H1 (cell line): Measurements from ENCODE around the gene LRP1. TPM values are rescaled to one million over a fixed set of nuclear protein-coding genes. Genes with fewer than 3 reads are reported as not detected.

Experiments used
- CTCF ChIA-PET: fragments of 300-600 bp; sonication (Branson Sonifier 250); formaldehyde crosslinking; loops from one replicate; lab custom pipeline; 2021; ENCODE audit not compliant: partially characterized antibody; lab: Charles Lee
- POLR2A ChIA-PET: fragments of 300-600 bp; sonication (Branson Sonifier 250); formaldehyde crosslinking; loops from one replicate; lab custom pipeline; 2021; ENCODE audit warnings: inconsistent platforms; ENCODE audit not compliant: partially characterized antibody; lab: Charles Lee
- DNase-seq, 2 experiments: peaks; one replicate each; pipeline versions ENCODE4 v3.0.0 to v3.0.0-alpha.2; 2010 to 2022; ENCODE audit warnings: low spot score in 2 of 2, low read depth in 1 of 2, mixed read lengths in 1 of 2
- FAIRE-seq: peaks from 2 replicates; lab custom pipeline; 2011; peaks lifted over from hg19 to GRCh38; lab: Jason Lieb, UNC
- H2AFZ ChIP-seq: 2 replicates; pipeline ENCODE4 v1.8.1; 2012; ENCODE audit warnings: low read length, inconsistent platforms
- H2AK5ac ChIP-seq: 2 replicates; pipeline ENCODE4 v1.6.1; 2013; ENCODE audit warnings: low read depth, low read length
- H2BK120ac ChIP-seq: replicated peaks from 2 replicates; pipeline ENCODE3; 2013; ENCODE audit warnings: low read depth, low read length, inconsistent platforms
- H2BK12ac ChIP-seq: 2 replicates; pipeline ENCODE4 v1.6.1; 2013; ENCODE audit warnings: low read depth, low read length
- H2BK15ac ChIP-seq: 2 replicates; pipeline ENCODE4 v1.6.1; 2013; ENCODE audit warnings: low read length
- H2BK20ac ChIP-seq: 2 replicates; pipeline ENCODE4 v1.6.1; 2013; ENCODE audit warnings: low read length
- H2BK5ac ChIP-seq: 2 replicates; pipeline ENCODE4 v1.6.1; 2013; ENCODE audit warnings: low read depth, low read length
- H3K14ac ChIP-seq: 2 replicates; pipeline ENCODE4 v1.6.1; 2013; ENCODE audit warnings: inconsistent platforms; ENCODE audit not compliant: insufficient read length
- H3K18ac ChIP-seq: 2 replicates; pipeline ENCODE4 v1.6.1; 2013; ENCODE audit warnings: low read length; ENCODE audit errors: extremely low read depth
- H3K23ac ChIP-seq: 2 replicates; pipeline ENCODE4 v1.6.1; 2013; ENCODE audit warnings: inconsistent platforms; ENCODE audit not compliant: insufficient read length
- H3K23me2 ChIP-seq: 2 replicates; pipeline ENCODE4 v1.6.1; 2013; ENCODE audit warnings: low read depth, low read length
- H3K27ac ChIP-seq: 2 replicates; pipeline ENCODE4 v1.6.1; 2011; ENCODE audit warnings: low read depth, low read length, inconsistent platforms
- H3K27me3 ChIP-seq, 4 experiments: replicated peaks in 1 of 4; 1 replicate in 1 of 4; 2 replicates in 3 of 4; pipeline versions ENCODE4 v1.6.1 to v1.8.1; 2011 to 2013; ENCODE audit warnings: low read length in 3 of 4, mild to moderate bottlenecking in 3 of 4, inconsistent platforms in 2 of 4, mixed read lengths in 2 of 4, moderate library complexity in 1 of 4; ENCODE audit not compliant: control insufficient read depth in 3 of 4, insufficient read depth in 3 of 4; ENCODE audit errors: extremely low read depth in 1 of 4
- H3K36me3 ChIP-seq, 4 experiments: 2 replicates each; pipeline versions ENCODE4 v1.6.1 to v1.8.1; 2011 to 2013; ENCODE audit warnings: mild to moderate bottlenecking in 4 of 4, low read length in 3 of 4, moderate library complexity in 2 of 4, control low read depth in 1 of 4, inconsistent platforms in 1 of 4; ENCODE audit not compliant: insufficient read depth in 4 of 4, control insufficient read depth in 2 of 4
- H3K4ac ChIP-seq: replicated peaks from 2 replicates; pipeline ENCODE3; 2013; ENCODE audit warnings: low read length, low read depth, mixed read lengths, inconsistent platforms; ENCODE audit not compliant: insufficient read length
- H3K4me1 ChIP-seq, 4 experiments: replicated peaks in 1 of 4; 1 replicate in 1 of 4; 2 replicates in 3 of 4; pipeline versions ENCODE4 v1.6.1 to v1.8.1; 2011 to 2013; ENCODE audit warnings: low read length in 3 of 4, inconsistent platforms in 2 of 4, mixed read lengths in 1 of 4; ENCODE audit not compliant: insufficient read depth in 4 of 4, control insufficient read depth in 3 of 4
- H3K4me2 ChIP-seq, 2 experiments: 2 replicates each; pipeline versions ENCODE4 v1.6.1 to v1.8.1; 2011 to 2013; ENCODE audit warnings: low read depth in 2 of 2, low read length in 2 of 2, control low read depth in 1 of 2, inconsistent platforms in 1 of 2, mild to moderate bottlenecking in 1 of 2; ENCODE audit not compliant: insufficient read depth in 1 of 2
- H3K4me3 ChIP-seq, 4 experiments: fragments of 200-600, 300-600 bp in 1 of 4; sonication (generic), shearing (Covaris generic), sonication (Bioruptor Twin) in 1 of 4; 2 replicates each; pipeline versions ENCODE4 v1.5.1 to v1.8.1; 2011 to 2016; ENCODE audit warnings: low read length in 4 of 4, low read depth in 3 of 4, control low read depth in 2 of 4, inconsistent platforms in 2 of 4, mild to moderate bottlenecking in 2 of 4, mixed read lengths in 1 of 4, moderate library complexity in 1 of 4; ENCODE audit not compliant: insufficient read depth in 2 of 4; ENCODE audit errors: extremely low read depth in 1 of 4
- H3K56ac ChIP-seq: replicated peaks from 2 replicates; pipeline ENCODE3; 2013; ENCODE audit warnings: low read depth, mild to moderate bottlenecking, mixed read lengths, low read length, inconsistent platforms; ENCODE audit not compliant: insufficient read length
- H3K79me1 ChIP-seq: 2 replicates; pipeline ENCODE4 v1.6.1; 2013; ENCODE audit warnings: low read depth, low read length, control low read depth
- H3K79me2 ChIP-seq, 2 experiments: 2 replicates each; pipeline versions ENCODE4 v1.6.1 to v1.8.1; 2012 to 2013; ENCODE audit warnings: low read length in 2 of 2, mild to moderate bottlenecking in 2 of 2, inconsistent platforms in 1 of 2; ENCODE audit not compliant: insufficient read depth in 2 of 2, control insufficient read depth in 1 of 2
- H3K9ac ChIP-seq, 4 experiments: replicated peaks in 1 of 4; 1 replicate in 1 of 4; 2 replicates in 3 of 4; pipeline versions ENCODE4 v1.6.1 to v1.8.1; 2011 to 2013; ENCODE audit warnings: low read depth in 3 of 4, low read length in 3 of 4, control low read depth in 2 of 4, mild to moderate bottlenecking in 2 of 4, moderate library complexity in 2 of 4, inconsistent platforms in 1 of 4; ENCODE audit errors: extremely low read depth in 1 of 4
- H3K9me3 ChIP-seq, 2 experiments: 2 replicates each; pipeline versions ENCODE4 v1.6.1 to v1.8.1; 2012 to 2013; ENCODE audit warnings: mild to moderate bottlenecking in 2 of 2, moderate library complexity in 2 of 2, control low read depth in 1 of 2, inconsistent platforms in 1 of 2, low read depth in 1 of 2, low read length in 1 of 2, mixed read lengths in 1 of 2; ENCODE audit not compliant: insufficient read depth in 2 of 2
- H4K20me1 ChIP-seq, 2 experiments: replicated peaks in 1 of 2; 2 replicates each; pipeline versions ENCODE3 to v1.8.1; 2011 to 2013; ENCODE audit warnings: inconsistent platforms in 2 of 2, low read length in 2 of 2, mild to moderate bottlenecking in 1 of 2; ENCODE audit not compliant: insufficient read depth in 2 of 2, control insufficient read depth in 1 of 2
- H4K5ac ChIP-seq: 2 replicates; pipeline ENCODE4 v1.6.1; 2013; ENCODE audit warnings: low read length, low read depth, mixed read lengths, inconsistent platforms; ENCODE audit not compliant: insufficient read length
- H4K8ac ChIP-seq: 2 replicates; pipeline ENCODE4 v1.8.0; 2013; ENCODE audit warnings: mild to moderate bottlenecking, moderate library complexity, low read length, inconsistent platforms; ENCODE audit not compliant: insufficient read depth; ENCODE audit errors: extremely low read depth
- H4K91ac ChIP-seq: replicated peaks from 2 replicates; pipeline ENCODE3; 2013; ENCODE audit warnings: low read length, mixed read lengths, inconsistent platforms; ENCODE audit not compliant: insufficient read length
- CBX8 ChIP-seq: fragments of 300-800, 300-1000 bp; sonication (generic); IDR thresholded peaks from 2 replicates; pipeline ENCODE4 v1.7.1; 2016; ENCODE audit warnings: low read depth, low read length, borderline replicate concordance
- EGR1 ChIP-seq: IDR thresholded peaks from 2 replicates; pipeline ENCODE4 v1.6.1; 2011; ENCODE audit warnings: low read depth, low read length, borderline replicate concordance
- FOSL1 ChIP-seq: IDR thresholded peaks from 2 replicates; pipeline ENCODE4 v1.6.1; 2011; ENCODE audit warnings: mild to moderate bottlenecking, low read depth, low read length, moderate library complexity; ENCODE audit not compliant: insufficient read depth
- JUN ChIP-seq: IDR thresholded peaks from 2 replicates; pipeline ENCODE4 v1.6.1; 2011; ENCODE audit warnings: low read depth, mild to moderate bottlenecking, improper control_type of control experiment, low read length
- KDM1A ChIP-seq: fragments of 200-600, 300-600 bp; sonication (generic); IDR thresholded peaks from 2 replicates; pipeline ENCODE4 v1.7.1; 2016; ENCODE audit warnings: mild to moderate bottlenecking, low read length, borderline replicate concordance
- NRF1 ChIP-seq: IDR thresholded peaks from 2 replicates; pipeline ENCODE4 v1.6.1; 2011; ENCODE audit warnings: mild to moderate bottlenecking, low read depth, low read length, improper control_type of control experiment
- PHF8 ChIP-seq: fragments of 200-600 bp; sonication (generic); conservative IDR thresholded peaks from 2 replicates; pipeline ENCODE4 v1.7.1; 2012; ENCODE audit warnings: low read depth, mild to moderate bottlenecking, inconsistent platforms, low read length, moderate library complexity
- RXRA ChIP-seq: IDR thresholded peaks from 2 replicates; pipeline ENCODE4 v1.6.1; 2011; ENCODE audit warnings: low read depth, mild to moderate bottlenecking, low read length, moderate library complexity; ENCODE audit not compliant: insufficient read depth
- SAP30 ChIP-seq: fragments of 300-600 bp; sonication (generic); IDR thresholded peaks from 2 replicates; pipeline ENCODE4 v1.7.1; 2012; ENCODE audit warnings: low read length, moderate library complexity, mild to moderate bottlenecking, inconsistent platforms; ENCODE audit not compliant: insufficient read depth, insufficient replicate concordance
- SP4 ChIP-seq: IDR thresholded peaks from 2 replicates; pipeline ENCODE4 v1.6.1; 2012; ENCODE audit warnings: low read length, inconsistent platforms
- TAF7 ChIP-seq: optimal IDR thresholded peaks from 2 replicates; pipeline ENCODE3; 2011; ENCODE audit warnings: low read depth, mild to moderate bottlenecking, inconsistent platforms, low read length, moderate library complexity, borderline replicate concordance
- TCF12 ChIP-seq: IDR thresholded peaks from 2 replicates; pipeline ENCODE4 v1.6.1; 2011; ENCODE audit warnings: low read depth, mild to moderate bottlenecking, low read length
- WGBS, 2 experiments: shearing (Covaris generic) in 1 of 2; methylation state at CpG; one replicate each; pipeline versions ENCODE4 v1.1.6 to v1.1.7; 2013 to 2015; ENCODE audit warnings: low lambda C conversion rate in 2 of 2, mixed read lengths in 2 of 2, inconsistent platforms in 1 of 2, low coverage in 1 of 2, missing lambda C conversion rate in 1 of 2; ENCODE audit not compliant: insufficient replicate concordance in 2 of 2, insufficient coverage in 1 of 2, insufficient read length in 1 of 2; ENCODE audit errors: extremely low coverage in 1 of 2, missing lambda C conversion rate in 1 of 2; 5-methylcytosine and 5-hydroxymethylcytosine counted together
- polyA plus RNA-seq, 7 experiments: library from polyadenylated mRNA; depleted of rRNA in 3 of 7; stranded (reverse) in 5 of 7; unstranded in 2 of 7; fragments of >200 nt in 5 of 7; fragments of 200-250 nt in 2 of 7; gene quantifications; 1 replicate in 5 of 7; 2 replicates in 1 of 7; 4 replicates in 1 of 7; pipeline versions ENCODE4 v1.2.1 to v1.2.3, GENCODE V29; 2011 to 2013; ENCODE audit warnings: missing spikeins in 2 of 7, mixed read lengths in 2 of 7
- total RNA-seq: library from RNA; stranded (reverse); fragmentation: NEBNext Ultra II Directional; extraction: Animal tissue kit (Norgen Biotek cat#: 25700); gene quantifications from 2 replicates; pipeline ENCODE4 v1.2.1, GENCODE V29; 2021

Gene LRP1
- total and polyA plus RNA-seq, 2 of the 8 experiments (the other 6 are each of a cell fraction or from before 2014, with no cell fraction given) = 35.3 to 92.5 TPM

GRCh38 chr12:57213058-57213715 is 84.9 kb downstream of the LRP1 start:
- 4% methylated on average over 10 of the region's 16 CpGs; no CpG with 5 or more reads in 1 of the 2 experiments for WGBS, 2 experiments
- no peak for FAIRE-seq
- no peak for TF ChIP-seq EGR1
- no peak for TF ChIP-seq RXRA
- TF ChIP-seq TAF7 = no peak
- TF ChIP-seq CBX8 = no peak
- TF ChIP-seq JUN = no peak
- no peak for TF ChIP-seq PHF8
- TF ChIP-seq SAP30 = no peak
- no peak for TF ChIP-seq TCF12
- TF ChIP-seq SP4 = no peak
- TF ChIP-seq KDM1A = no peak
- TF ChIP-seq NRF1 = no peak
- no peak for TF ChIP-seq FOSL1

More at GRCh38 chr12:57213058-57213715, 84.9 kb downstream of the LRP1 start:
- H4K20me1 ChIP-seq = peaks cover 9 to 20% of the 10 kb centered on the region in 2 experiments
- H3K79me2 ChIP-seq = no peaks in the 10 kb centered on the region
- no peak overlapping the region for H3K27ac ChIP-seq
- H3K9ac ChIP-seq = no peak overlapping the region
- CTCF ChIA-PET = interaction anchor here (0.6 to 10.1 kb wide), 39 partner anchors 10 to 486 kb away, joined by 3 to 726 read pairs (median 4); partner anchors contain the start of genes LRP1, SHMT2, STAC3 and STAT6
- no peak overlapping the region for H2AK5ac ChIP-seq
- H2BK5ac ChIP-seq = no peak overlapping the region
- no peaks in the 10 kb centered on the region for H3K79me1 ChIP-seq
- H3K18ac ChIP-seq = no peak overlapping the region
- H3K4me2 ChIP-seq = peak overlapping the region; percentile 2 to 47
- H2BK12ac ChIP-seq = no peak overlapping the region
- peaks cover 9 to 35% (median 25%) of the 10 kb centered on the region in 4 experiments for H3K4me1 ChIP-seq
- 0 out of 2 replicates have a peak overlapping the region, but pooled peaks have one; percentile 88 for H2BK15ac ChIP-seq
- peaks cover 5 to 36% (median 21%) of the 10 kb centered on the region in 4 experiments; a peak in 7 of 8 replicates for H3K36me3 ChIP-seq
- peaks cover 7% of the 10 kb centered on the region; the same call in 1 of the 2 replicates for H3K23me2 ChIP-seq
- H3K23ac ChIP-seq = no peak overlapping the region
- H4K91ac ChIP-seq = no peak overlapping the region
- no peak overlapping the region for H3K56ac ChIP-seq
- no peaks in the 10 kb centered on the region for H3K9me3 ChIP-seq
- no peak overlapping the region for H2BK120ac ChIP-seq
- DNase-seq = peak in 1 of 2 experiments; percentile 92
- peak overlapping the region; percentile 41; the same call in 1 of the 2 replicates for H4K8ac ChIP-seq
- H3K4ac ChIP-seq = no peak overlapping the region
- no peak overlapping the region for H3K14ac ChIP-seq
- H2AFZ ChIP-seq = no peak overlapping the region
- peaks cover 33 to 44% (median 42%) of the 10 kb centered on the region in 4 experiments for H3K27me3 ChIP-seq
- no peak overlapping the region for H2BK20ac ChIP-seq
- POLR2A ChIA-PET = interaction anchor here (0.8 to 8.8 kb wide), 15 partner anchors 9 to 102 kb away, joined by 3 to 686 read pairs (median 5); partner anchors contain the start of genes SHMT2 and STAT6
- H4K5ac ChIP-seq = no peak overlapping the region
- peak overlapping the region in 3 of 4 experiments; percentile 4 to 13 (median 12); a peak in 3 of 8 replicates for H3K4me3 ChIP-seq
